Osteocyte (in vitro differentiated cells): ENCODE data around the gene HSD17B12. TPM values are rescaled to one million over a fixed set of nuclear protein-coding genes. Genes with fewer than 3 reads are reported as not detected.
A peak's percentile ranks its signal among the peaks of the same experiment; 100 is the strongest.

ENCODE experiments used
- DNase-seq: peaks from one replicate; pipeline ENCODE4 v3.0.0; 2021; ENCODE audit warnings: mixed read lengths; ENCODE audit not compliant: unreplicated experiment; ENCODE audit errors: extremely low spot score
- H3K27ac Mint-ChIP-seq: one replicate; pipeline ENCODE4 v1.8.0; 2021; ENCODE audit warnings: mild to moderate bottlenecking, mixed read lengths; ENCODE audit not compliant: unreplicated experiment
- H3K27me3 Mint-ChIP-seq: one replicate; pipeline ENCODE4 v1.8.0; 2021; ENCODE audit warnings: mixed read lengths; ENCODE audit not compliant: unreplicated experiment
- H3K36me3 Mint-ChIP-seq: one replicate; pipeline ENCODE4 v1.8.0; 2021; ENCODE audit warnings: mixed read lengths; ENCODE audit not compliant: unreplicated experiment
- H3K4me1 Mint-ChIP-seq: one replicate; pipeline ENCODE4 v1.8.0; 2021; ENCODE audit warnings: mixed read lengths; ENCODE audit not compliant: unreplicated experiment
- H3K4me3 Mint-ChIP-seq: one replicate; pipeline ENCODE4 v1.8.0; 2021; ENCODE audit warnings: mild to moderate bottlenecking, moderate library complexity, mixed read lengths; ENCODE audit not compliant: unreplicated experiment
- H3K9me3 Mint-ChIP-seq: one replicate; pipeline ENCODE4 v1.8.0; 2021; ENCODE audit warnings: mixed read lengths; ENCODE audit not compliant: unreplicated experiment
- total RNA-seq: library from RNA; stranded (reverse); gene quantifications from 2 replicates; pipeline ENCODE4 v1.2.1, GENCODE V29; 2021
- TF ChIP-seq, protein P1 (sequence below): fragments of 200-600 bp; sonication (generic); IDR thresholded peaks from 2 replicates; pipeline ENCODE4 v1.5.0; 2021; ENCODE audit warnings: antibody characterized with exemption, mild to moderate bottlenecking, moderate library complexity

The HSD17B12 gene
- total RNA-seq, 1 donor from 2014 or later, result 81.6 TPM

DNA sequence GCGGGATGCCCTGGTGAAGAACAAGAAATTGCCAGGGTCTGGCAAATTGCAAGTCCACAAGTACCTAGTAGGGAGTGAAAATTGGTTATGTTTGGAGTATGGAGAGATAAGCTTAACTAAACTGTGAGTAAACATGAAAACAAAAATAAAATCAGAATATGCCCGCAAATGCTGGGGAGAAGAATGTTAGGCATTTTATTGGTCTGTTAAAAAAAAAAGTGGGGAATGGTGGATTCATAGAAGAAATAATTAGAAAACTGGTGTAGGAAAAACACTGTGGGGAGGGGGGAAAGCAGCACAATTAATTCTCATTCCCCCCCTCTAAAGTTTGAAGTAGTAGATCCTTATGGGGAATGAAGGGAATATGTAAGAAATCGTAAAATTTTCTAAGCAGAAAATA, 40.6 kb upstream of the HSD17B12 start:
- no peaks in the 10 kb centered on the region for H3K9me3 Mint-ChIP-seq
- peaks cover 61% of the 10 kb centered on the region for H3K27me3 Mint-ChIP-seq
- no peak overlapping the region for H3K27ac Mint-ChIP-seq
- H3K4me3 Mint-ChIP-seq, result no peak overlapping the region
- H3K4me1 Mint-ChIP-seq, result peaks cover 15% of the 10 kb centered on the region
- H3K36me3 Mint-ChIP-seq, result no peaks in the 10 kb centered on the region
- TF ChIP-seq, protein P1, sequence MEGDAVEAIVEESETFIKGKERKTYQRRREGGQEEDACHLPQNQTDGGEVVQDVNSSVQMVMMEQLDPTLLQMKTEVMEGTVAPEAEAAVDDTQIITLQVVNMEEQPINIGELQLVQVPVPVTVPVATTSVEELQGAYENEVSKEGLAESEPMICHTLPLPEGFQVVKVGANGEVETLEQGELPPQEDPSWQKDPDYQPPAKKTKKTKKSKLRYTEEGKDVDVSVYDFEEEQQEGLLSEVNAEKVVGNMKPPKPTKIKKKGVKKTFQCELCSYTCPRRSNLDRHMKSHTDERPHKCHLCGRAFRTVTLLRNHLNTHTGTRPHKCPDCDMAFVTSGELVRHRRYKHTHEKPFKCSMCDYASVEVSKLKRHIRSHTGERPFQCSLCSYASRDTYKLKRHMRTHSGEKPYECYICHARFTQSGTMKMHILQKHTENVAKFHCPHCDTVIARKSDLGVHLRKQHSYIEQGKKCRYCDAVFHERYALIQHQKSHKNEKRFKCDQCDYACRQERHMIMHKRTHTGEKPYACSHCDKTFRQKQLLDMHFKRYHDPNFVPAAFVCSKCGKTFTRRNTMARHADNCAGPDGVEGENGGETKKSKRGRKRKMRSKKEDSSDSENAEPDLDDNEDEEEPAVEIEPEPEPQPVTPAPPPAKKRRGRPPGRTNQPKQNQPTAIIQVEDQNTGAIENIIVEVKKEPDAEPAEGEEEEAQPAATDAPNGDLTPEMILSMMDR, result no peak
- DNase-seq, result no peak

DNA sequence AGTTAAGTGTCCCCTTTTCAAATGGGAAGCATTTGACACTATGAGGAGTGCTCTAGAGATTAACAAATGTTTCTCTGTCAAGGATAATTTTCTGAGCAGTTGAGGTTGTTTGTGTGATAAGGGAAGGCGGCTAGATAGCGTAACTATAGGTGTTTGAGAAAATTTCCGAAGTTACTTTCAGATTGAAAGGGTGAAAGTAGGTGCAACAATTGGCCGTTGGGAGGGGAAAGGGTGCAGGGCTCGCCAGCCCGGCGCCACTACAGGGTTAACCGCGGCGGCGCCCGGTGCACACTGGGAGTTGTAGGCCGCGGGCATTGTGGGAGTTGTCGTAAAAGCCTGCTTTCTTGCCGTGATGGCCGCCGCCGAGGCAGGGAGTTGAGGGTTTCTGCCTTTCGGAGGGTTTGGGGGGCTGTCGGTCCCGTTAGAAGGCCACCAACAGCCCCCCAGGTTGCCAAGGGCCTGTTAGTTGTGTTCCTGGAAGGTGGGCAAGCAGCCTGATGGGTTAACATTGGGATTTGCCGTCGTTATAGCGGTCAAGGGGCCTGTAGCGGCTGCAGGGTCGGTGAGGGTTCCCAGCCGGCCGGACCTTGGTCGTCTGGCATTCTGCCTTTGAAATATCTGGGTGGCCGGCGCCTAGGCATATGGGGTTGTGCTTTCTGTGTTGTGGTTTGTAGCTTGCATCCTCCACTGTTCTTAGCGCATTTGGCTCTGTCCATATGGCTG, 36.5 kb upstream of the HSD17B12 start:
- Mint-ChIP-seq H3K27me3 (peaks cover 30% of the 10 kb centered on the region), H3K4me3 (peak overlapping the region; percentile 96), H3K27ac (peak overlapping the region; percentile 95), H3K36me3 (peaks cover 4% of the 10 kb centered on the region), H3K9me3 (no peaks in the 10 kb centered on the region), H3K4me1 (peaks cover 19% of the 10 kb centered on the region)
- DNase-seq, result peak; percentile 93
- TF ChIP-seq, protein P1, result peak; percentile 14

DNA sequence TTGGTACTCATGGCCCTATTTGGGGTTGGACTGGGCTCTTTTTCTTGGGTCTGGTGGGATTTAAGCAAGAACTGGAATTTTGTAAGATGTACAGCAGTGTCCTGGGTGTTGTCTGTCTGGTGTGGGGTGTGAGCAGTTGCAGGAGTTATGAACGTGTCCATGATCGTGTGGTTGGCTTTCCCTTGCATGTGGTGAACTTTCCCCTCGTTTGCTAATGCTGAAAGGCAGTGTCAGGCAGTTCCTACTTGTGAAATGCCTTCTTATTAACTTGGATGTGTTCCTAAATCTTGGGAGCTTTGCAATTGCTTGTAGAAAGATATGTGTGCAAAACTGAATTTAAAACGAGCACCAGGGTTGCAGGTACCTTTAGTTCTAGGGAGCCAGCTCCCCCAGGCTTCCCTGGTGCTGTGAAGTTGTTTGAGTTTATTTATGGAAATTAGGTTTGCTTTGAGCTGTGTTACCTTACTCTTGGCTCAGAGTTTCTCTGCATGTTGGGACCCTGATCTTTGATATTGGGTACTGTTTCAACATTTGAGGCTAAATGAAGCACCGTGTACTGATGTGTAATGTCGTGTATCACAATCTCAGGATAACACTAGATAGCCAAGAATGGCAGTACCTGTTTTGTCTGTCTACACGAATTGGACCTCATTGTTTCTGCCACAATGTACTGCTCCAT, 35.8 kb upstream of the HSD17B12 start:
- H3K9me3 Mint-ChIP-seq, result no peaks in the 10 kb centered on the region
- peak overlapping the region; percentile 96 for H3K4me3 Mint-ChIP-seq
- H3K36me3 Mint-ChIP-seq, result peaks cover 9% of the 10 kb centered on the region
- H3K4me1 Mint-ChIP-seq, result peaks cover 19% of the 10 kb centered on the region
- TF ChIP-seq, protein P1, result no peak
- DNase-seq, result no peak
- peak overlapping the region; percentile 95 for H3K27ac Mint-ChIP-seq
- H3K27me3 Mint-ChIP-seq, result peaks cover 23% of the 10 kb centered on the region

DNA sequence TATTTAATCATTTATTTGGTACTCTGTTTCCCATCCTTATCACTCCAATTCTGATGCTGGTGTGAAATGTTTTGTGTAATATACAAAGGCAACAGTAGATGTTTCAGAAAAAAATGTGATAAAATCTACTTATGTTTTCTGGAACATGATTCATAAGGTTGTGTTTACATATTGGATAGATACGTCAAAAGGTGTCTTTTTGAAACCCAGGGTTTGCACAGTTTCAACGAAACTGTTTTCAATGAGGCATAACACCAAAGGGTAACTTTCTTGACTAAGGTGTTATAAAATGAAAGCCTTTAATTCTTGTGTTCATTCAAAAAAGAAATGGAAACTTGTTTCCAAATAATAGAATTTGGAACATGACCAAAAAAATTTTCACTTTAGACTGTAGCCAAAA, 33.8 kb upstream of the HSD17B12 start:
- H3K9me3 Mint-ChIP-seq, result peaks cover 4% of the 10 kb centered on the region
- peaks cover 10% of the 10 kb centered on the region for H3K36me3 Mint-ChIP-seq

DNA sequence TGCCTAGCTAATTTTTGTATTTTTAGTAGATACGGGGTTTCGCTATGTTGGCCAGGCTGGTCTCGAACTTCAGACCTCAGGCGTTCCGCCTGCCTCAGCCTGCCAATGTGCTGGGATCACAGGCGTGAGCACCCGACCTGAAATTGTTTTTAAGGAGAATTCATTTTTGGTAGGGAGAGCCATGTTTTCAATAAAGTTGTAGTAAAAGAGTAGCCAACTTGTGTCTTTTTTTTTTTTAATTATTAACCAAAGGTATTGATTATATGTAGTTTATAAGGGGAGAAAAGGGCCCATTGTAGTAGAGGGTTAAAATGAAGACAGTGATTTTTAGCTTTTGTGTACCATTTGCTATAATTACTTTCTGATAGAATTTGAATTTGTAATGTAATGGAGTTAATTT, 31.6 kb upstream of the HSD17B12 start:
- Mint-ChIP-seq H3K4me1 (peaks cover 12% of the 10 kb centered on the region), H3K9me3 (peaks cover 4% of the 10 kb centered on the region), H3K4me3 (no peak overlapping the region), H3K36me3 (peaks cover 10% of the 10 kb centered on the region), H3K27me3 (no peaks in the 10 kb centered on the region), H3K27ac (no peak overlapping the region)
- TF ChIP-seq, protein P1, result no peak
- DNase-seq, result no peak

More for the DNA sequence above, 33.8 kb upstream of the HSD17B12 start:
- DNase-seq, result no peak
- Mint-ChIP-seq H3K27me3 (peaks cover 9% of the 10 kb centered on the region), H3K27ac (no peak overlapping the region), H3K4me1 (peaks cover 19% of the 10 kb centered on the region), H3K4me3 (no peak overlapping the region)
- TF ChIP-seq, protein P1, result no peak
